ENCODE data around the gene PPY.
"Not testable (repeated sequence)": the region's sequence is repeated elsewhere in the genome, so short reads cannot be mapped to it uniquely, and the experiment has no call there.

PPY gene

DNA sequence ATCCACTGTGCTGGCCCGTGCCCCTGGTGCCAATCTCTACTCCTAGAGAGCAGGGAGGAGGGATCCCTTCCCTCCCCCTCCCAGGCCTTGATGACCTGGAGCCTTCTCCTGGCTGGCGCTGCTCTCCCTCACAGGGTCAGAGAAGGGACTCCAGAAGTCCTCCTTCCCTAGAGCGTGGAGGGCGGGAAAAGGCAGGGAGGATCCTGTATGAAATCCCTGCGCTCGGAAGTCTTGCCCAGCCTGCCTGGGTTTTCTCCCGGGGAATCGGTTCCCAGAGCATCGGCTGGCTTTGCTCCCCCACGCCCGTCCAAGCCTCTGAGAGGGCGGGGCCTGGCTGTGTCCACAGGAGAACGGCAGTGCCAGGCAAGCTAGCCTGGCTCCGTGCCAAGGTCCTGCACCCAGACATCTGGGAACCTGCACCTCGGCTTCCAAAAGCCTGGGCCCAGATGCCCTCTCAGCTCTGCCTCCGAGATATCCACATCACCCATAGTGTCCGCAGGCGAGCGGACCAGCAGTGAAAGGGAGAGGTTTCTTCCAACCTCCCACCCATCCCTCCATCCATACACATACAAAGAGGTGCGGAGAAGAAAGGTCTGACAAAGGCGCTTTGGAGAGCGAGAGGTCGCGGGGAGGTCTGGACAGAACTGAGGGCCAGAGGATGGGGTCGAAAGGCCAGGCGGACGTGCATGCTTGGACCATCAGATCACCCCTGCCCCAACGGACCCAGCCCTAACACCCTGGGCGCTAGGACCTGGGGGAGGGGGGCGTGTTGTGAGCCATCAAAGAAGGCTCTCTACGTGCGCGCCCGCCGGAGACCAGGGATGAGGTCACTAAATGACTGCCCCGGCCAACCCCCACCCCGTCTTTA lies 36.1 kb downstream of the PPY start:
- DNase-seq (ENCODE audit: low read depth in 4 of 4, low spot score in 1 of 4): no peak

DNA sequence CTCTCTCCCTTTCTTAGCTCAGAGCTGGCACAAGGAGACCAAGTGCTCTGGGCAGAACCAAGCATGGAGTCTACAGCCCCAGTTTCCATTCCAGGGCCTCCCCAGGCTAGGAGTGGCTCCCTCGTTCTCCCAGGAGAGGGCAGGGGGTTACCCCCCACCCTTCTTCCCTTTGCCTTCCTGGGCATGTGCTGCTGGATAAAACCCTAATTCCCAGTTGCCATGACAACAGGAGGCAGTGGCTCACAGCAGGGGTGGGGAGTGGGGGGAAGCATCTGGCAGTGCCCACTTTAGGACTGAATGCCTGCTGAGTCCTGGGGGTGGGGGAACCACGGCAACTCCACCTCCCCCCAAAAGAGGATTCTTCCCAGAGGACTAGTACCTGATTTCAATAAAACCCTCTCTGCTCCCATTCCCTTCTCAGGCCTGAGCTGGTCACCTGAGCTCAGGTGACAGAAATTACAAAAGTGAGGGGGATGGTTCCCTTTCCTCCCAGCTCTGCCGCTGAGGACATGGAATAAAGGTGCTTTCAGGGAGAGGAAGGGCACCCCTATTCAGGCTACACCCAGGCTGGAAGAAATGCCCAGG lies 36.8 kb downstream of the PPY start:
- no peak for DNase-seq (ENCODE audit: low read depth in 4 of 4, low spot score in 1 of 4)

DNA sequence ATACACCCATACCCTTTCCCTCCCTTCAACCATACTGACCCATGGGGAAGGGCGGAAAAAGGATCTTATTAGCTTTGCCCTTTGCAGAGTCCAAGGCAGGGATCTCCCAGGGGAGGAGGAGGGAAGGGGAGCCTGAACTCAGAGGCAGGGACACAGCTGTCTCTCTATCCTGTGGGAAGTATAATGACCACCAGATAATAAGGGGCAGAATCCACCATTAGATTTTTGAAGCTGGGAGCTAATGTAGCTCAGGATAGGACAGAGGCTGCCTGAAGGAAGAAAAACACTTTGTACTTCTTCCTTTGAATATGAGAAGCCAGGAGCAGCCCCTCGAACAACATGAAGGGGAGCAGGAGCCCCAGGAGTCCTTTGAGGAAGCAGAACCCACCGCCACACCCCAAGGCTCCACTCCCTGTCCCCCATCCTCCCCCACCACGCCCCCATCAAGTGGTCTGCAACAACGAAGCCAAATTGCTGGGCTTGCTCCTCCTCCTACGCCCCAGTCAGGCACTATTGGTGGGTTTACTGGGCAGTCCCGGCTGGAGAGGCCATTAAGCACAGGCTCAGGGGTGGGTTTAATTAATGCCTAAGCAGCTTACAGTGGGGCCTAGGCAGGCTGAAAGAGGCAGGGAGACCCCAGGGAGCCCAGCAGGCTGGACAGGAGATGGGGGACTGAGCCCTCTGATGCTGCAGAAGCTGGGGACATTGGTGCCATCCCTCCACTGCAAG lies 40.3 kb downstream of the PPY start:
- DNase-seq (ENCODE audit: low read depth in 4 of 4, low spot score in 1 of 4): no peak

DNA sequence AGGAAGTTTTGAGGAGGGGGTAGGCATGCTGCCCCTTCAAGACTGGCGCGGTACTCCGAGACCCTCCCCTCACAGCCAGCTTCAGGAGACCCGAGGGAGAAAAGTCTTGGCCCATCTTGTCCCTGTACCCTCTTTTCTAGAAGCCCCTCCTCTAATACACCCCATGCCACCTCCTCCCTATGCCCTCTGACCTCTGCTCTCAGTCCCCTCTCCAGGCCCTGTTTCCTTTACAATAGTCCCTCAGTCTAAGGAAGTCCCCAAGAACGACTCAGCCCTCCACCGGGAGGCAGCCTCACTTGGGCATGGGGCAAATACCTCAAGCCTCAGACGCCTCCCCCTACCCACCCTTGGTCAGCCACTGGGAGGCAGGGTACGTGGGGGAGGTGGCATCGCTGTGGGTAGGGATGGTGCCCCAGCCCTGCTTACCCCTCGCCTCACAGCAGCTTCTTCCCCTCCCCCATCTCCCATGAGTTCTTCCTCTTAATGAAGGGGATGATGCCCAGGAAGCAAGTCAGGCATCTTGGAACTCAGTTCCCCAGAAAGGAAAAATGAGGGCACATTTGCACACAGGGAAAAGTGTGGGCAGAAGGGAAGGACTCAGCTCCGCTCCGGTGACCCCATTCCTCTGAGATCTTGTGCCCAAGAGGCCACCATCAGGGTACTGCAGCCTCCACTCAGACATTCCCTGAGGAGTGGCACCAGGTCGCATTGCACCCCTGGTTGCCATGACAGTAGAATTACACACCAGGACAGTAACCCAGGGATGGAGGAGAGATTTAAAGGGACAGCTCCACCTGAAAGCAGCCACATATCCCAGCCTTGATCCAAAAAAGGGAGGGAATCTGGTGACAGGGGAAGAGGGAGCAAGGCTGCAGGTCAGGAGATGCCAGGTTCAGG lies 41.2 kb downstream of the PPY start:
- no peak for DNase-seq (ENCODE audit: low read depth in 4 of 4, low spot score in 1 of 4)

DNA sequence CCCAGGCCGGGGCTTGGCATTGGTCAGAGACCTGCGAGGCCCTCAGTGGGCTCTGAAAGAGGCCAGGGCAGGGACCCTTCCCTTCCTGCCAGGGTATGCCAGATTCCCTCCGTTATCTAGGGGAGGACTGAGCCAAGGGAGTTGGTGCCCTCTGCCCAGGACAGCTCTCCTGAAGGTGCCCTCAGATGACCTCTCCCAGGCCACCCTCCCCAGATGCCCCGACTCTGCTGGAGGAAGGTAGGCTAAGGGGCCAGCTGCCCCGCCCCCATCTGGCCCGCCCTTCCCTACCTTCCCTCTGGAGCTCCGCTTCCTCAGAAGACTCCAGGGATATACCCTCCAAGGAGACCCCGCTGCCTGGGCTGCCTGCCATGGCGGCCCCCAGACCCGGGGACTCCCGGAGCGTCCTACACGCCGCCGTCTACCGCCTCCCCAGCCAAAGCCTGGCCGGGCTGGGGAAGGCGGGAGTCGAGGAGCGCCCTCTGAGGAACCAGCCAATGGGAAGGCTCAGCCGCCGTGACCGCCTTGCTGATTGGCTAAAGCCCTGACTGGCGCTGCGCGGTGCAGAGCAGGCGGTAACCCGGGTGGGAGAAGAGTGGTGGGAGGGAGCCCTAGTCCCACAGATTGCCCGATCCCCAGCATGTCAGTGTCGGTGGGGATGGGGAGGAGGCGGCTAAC lies 42.0 kb downstream of the PPY start:
- DNase-seq (ENCODE audit: low read depth in 4 of 4, low spot score in 1 of 4): peak; percentile 52 to 82 (median 70)

DNA sequence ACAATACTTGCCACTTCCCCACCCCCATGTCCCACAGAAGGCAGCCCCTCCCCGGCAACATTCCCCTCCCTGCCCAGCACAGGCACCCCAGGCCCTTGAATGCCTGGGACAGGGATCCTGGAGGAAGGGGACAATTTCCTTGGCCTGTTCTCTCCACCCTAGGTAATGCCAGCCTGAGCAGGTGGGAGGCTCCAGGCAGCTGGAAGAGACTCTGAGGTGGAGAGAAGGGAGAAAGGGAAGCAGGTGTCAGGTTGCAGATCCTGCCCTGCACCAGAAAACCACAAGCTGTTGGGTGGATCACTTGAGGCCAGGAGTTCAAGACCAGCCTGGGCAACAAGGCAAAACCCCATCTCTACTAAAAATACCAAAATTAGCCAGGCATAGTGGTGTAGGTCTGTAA lies 43.8 kb downstream of the PPY start:
- DNase-seq (ENCODE audit: low read depth in 4 of 4, low spot score in 1 of 4): no peak

DNA sequence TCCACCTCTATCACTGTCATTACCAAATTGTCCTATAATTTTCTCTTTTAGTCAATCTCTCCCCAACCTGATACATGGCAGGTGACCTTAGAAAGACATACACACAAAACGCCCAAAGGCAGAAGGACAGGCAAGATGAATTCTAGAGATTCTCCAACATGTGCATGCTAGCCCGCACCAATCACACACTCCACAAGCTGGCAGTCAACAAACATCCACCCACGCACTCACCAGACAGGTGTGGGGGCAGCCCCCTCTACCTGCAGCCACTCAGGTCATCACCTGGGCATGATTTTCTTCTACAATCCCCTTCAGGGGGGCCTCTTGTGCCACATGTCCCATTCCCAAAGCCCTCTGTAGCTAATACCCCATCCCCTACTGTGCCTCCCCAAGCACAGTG lies 44.4 kb downstream of the PPY start:
- no peak for DNase-seq (ENCODE audit: low read depth in 4 of 4, low spot score in 1 of 4)

DNA sequence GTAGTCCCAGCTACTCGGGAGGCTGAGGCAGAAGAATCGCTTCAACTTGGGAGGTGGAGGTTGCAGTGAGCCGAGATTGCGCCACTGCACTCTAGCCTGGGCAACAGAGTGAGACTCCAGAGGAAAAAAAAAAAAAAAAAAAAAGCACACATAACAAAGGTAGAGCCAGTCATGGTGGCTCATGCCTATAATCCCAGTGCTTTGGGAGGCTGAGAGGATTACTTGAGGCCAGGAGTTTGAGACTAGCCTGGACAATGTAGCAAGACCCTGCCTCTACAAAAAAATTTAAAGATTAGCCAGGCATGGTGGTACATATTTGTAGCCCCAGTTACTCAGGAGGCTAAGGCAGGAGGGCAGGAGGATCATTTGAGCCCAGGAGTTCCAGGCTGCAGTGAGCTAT lies 47.8 kb downstream of the PPY start:
- not testable (repeated sequence) for DNase-seq (ENCODE audit: low read depth in 4 of 4, low spot score in 1 of 4)

DNA sequence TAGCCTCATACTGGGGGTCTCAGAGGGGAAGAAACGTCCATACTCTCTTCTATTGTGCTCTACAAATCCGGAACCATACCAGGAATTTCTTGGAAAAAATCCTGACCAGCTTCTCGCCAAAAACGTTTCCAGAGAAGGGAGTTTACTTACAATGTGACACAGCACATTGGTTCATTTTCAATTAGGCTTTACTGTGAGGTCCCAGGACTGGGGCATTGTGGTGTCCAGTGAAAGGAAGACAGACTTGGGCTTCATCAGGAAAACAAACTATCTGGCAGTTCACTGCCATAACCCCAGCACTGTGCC lies 49.7 kb downstream of the PPY start:
- DNase-seq (ENCODE audit: low read depth in 4 of 4, low spot score in 1 of 4): no peak

DNA sequence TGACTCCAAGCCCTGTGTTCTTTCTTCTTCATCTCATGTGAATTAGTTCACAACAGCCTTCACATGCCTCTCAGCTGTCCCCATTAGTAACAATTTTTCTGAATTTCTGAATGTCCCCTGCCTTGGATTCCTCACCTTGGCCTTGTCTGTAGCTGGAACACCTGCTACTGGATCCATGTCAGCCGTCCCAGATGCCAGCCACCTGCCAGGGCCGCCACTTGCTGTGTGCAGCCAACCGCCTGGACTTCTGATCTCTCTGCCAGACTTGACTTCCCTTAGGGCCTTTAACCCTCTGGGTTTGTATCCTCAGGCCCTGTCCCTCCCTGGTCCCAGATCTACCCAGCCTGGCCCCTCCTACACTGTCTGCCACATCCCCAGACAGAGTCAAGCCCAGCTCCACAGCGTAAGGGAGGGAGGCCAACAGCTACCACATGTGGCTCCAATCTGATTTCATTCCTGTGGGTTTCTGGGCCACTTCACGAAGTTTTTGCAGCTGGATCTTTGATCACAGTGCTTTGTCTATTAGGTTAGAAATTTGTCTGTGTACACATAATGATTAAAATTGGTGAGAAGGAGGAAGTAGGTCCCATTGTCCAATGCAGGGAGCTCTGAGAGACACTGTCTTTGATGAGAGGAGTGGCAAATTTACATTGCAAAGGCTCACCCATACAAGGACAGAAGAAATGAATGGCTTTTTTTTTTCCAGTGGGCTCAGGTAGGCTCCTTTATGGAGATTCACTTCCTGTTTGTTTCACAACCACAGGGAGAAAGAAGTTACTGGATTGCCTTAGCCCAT lies 50.2 kb downstream of the PPY start:
- no peak for DNase-seq (ENCODE audit: low read depth in 4 of 4, low spot score in 1 of 4)

Data from stimulated activated CD4-positive, alpha-beta T cell treated with anti-CD3 and anti-CD28 coated beads, Interleukin-1b, Interleukin-23, amount 100 ng/mL, for 24 hours (primary cell).